Measurements from ENCODE around the gene GNL2.

GRCh38 chr1:37588939-37589338, 6.8 kb downstream of the GNL2 start:
- TF ChIP-seq EZH2 (IDR thresholded peaks at IDR 0.05; ENCODE audit: insufficient read depth, poor library complexity, severe bottlenecking) (no peak), EZH2phosphoT487 (IDR thresholded peaks at IDR 0.05; ENCODE audit: insufficient read depth, low read depth) (no peak)

Data from GM23248 (cell line).